ENCODE results near the gene TSPAN9. TPM values are rescaled to one million over a fixed set of nuclear protein-coding genes. Genes with fewer than 3 reads are reported as not detected.

TSPAN9 gene
- total and polyA plus RNA-seq, 11 donors = 70.0 to 387 (median 151) TPM

GRCh38 chr12:3333583-3333982, 256.4 kb downstream of the TSPAN9 start:
- H3K9me3 ChIP-seq = no peaks in the 10 kb centered on the region
- ATAC-seq = peak; percentile 27 to 60 (median 55)
- TF ChIP-seq POLR2A (IDR thresholded peaks at IDR 0.05) (no peak), CTCF (IDR thresholded peaks at IDR 0.05) (peak in 3 of 12 donors; percentile 15 to 24 (median 19))
- H3K4me1 ChIP-seq = peaks cover 0 to 38% (median 15%) of the 10 kb centered on the region in 12 donors
- peak overlapping the region in 9 of 12 donors; percentile 30 to 71 (median 50) for H3K27ac ChIP-seq
- peak in 4 of 5 donors; percentile 37 to 62 (median 49) for DNase-seq
- intact Hi-C loops (cut with DNase I) = loop anchor here in 1 of 10 donors (10.0 kb wide), 1 partner anchor 441 kb away; no protein-coding TSS in a partner anchor
- 45 to 72% (median 50%) methylated on average over 2 to 10 of the region's 10 CpGs for WGBS, 4 donors
- no peaks in the 10 kb centered on the region for H3K36me3 ChIP-seq
- H3K4me3 ChIP-seq = no peak overlapping the region
- no peaks in the 10 kb centered on the region for H3K27me3 ChIP-seq

- Histone ChIP-seq H3K36me3 (no peaks in the 10 kb centered on the region), H3K4me3 (no peak overlapping the region), H3K27ac (peak overlapping the region in 9 of 12 donors; percentile 30 to 71 (median 50)), H3K27me3 (no peaks in the 10 kb centered on the region), H3K4me1 (peaks cover 0 to 38% (median 15%) of the 10 kb centered on the region in 12 donors), H3K9me3 (no peaks in the 10 kb centered on the region)
- whole genome bisulfite sequencing, 4 donors = 67 to 74% (median 69%) methylated on average over 8 to 9 of the region's 9 CpGs
- peak in 4 of 5 donors; percentile 45 to 75 (median 57) for DNase-seq
- TF ChIP-seq CTCF (IDR thresholded peaks at IDR 0.05) = peak in 5 of 12 donors; percentile 7 to 35 (median 8)
- TF ChIP-seq POLR2A (IDR thresholded peaks at IDR 0.05) = no peak
- intact Hi-C loops (cut with DNase I) = loop anchor here in 1 of 10 donors (10.0 kb wide), 1 partner anchor 441 kb away; no protein-coding TSS in a partner anchor
- ATAC-seq = peak; percentile 57 to 73 (median 71)
These were observed 256.8 kb downstream of the TSPAN9 start for GRCh38 chr12:3333991-3334391.

- DNase-seq (no peak), ATAC-seq (no peak)
- H3K36me3 ChIP-seq = no peaks in the 10 kb centered on the region
- intact Hi-C loops (cut with DNase I) = loop anchor here in 1 of 10 donors (10.0 kb wide), 1 partner anchor 440 kb away; no protein-coding TSS in a partner anchor
- no peaks in the 10 kb centered on the region for H3K27me3 ChIP-seq
- H3K4me1 ChIP-seq = peaks cover 0 to 38% (median 15%) of the 10 kb centered on the region in 12 donors
- H3K27ac ChIP-seq = peak overlapping the region in 1 of 12 donors; percentile 61
- H3K4me3 ChIP-seq = no peak overlapping the region
- WGBS, 4 donors = 79 to 92% (median 89%) methylated on average over 8 of the region's 8 CpGs
- no peak for TF ChIP-seq CTCF (IDR thresholded peaks at IDR 0.05)
- TF ChIP-seq POLR2A (IDR thresholded peaks at IDR 0.05) = no peak
- no peaks in the 10 kb centered on the region for H3K9me3 ChIP-seq
These were observed 257.9 kb downstream of the TSPAN9 start for GRCh38 chr12:3335078-3335487.

Other genes starting within 250 kb of the TSPAN9 start
- 1 to 10 TPM; 1.9 to 3.1 (median 2.1) TPM for gene NRIP2, start 242.3 kb upstream of the TSPAN9 start, total RNA-seq
- 1 to 10 TPM; 1.9 to 2.1 TPM for gene NRIP2, start 242.3 kb upstream of the TSPAN9 start, polyA plus RNA-seq
- not detected for gene TEX52, start 220.3 kb upstream of the TSPAN9 start, total RNA-seq
- gene TEX52, start 220.3 kb upstream of the TSPAN9 start, polyA plus RNA-seq = not detected
- 10 to 100 TPM in 1 of 9 donors, 1 to 10 TPM in 2, under 1 TPM in 6; 0.09 to 13.5 (median 0.68) TPM for gene FOXM1, start 200.2 kb upstream of the TSPAN9 start, total RNA-seq
- gene FOXM1, start 200.2 kb upstream of the TSPAN9 start, polyA plus RNA-seq = under 1 TPM; 0.08 to 0.36 TPM
- gene RHNO1, start 200.2 kb upstream of the TSPAN9 start, total RNA-seq = 10 to 100 TPM in 1 of 9 donors, 1 to 10 TPM in 8; 3.1 to 15.0 (median 5.7) TPM
- 1 to 10 TPM; 3.1 to 6.4 TPM for gene RHNO1, start 200.2 kb upstream of the TSPAN9 start, polyA plus RNA-seq
- 1 to 10 TPM; 3.5 to 10.0 (median 5.3) TPM for gene TULP3, start 186.5 kb upstream of the TSPAN9 start, total RNA-seq
- 1 to 10 TPM; 2.6 to 5.6 TPM for gene TULP3, start 186.5 kb upstream of the TSPAN9 start, polyA plus RNA-seq
- gene TEAD4, start 118.0 kb upstream of the TSPAN9 start, total RNA-seq = 10 to 100 TPM in 7 of 9 donors, 1 to 10 TPM in 2; 5.7 to 49.8 (median 16.1) TPM
- 10 to 100 TPM in 1 of 2 donors, 1 to 10 TPM in 1; 7.3 to 59.2 TPM for gene TEAD4, start 118.0 kb upstream of the TSPAN9 start, polyA plus RNA-seq

Data from heart left ventricle (tissue), 16 donors.